HG02884 (cell line): ENCODE data around the gene NEK11.
"Not testable (repeated sequence)": the region's sequence is repeated elsewhere in the genome, so short reads cannot be mapped to it uniquely, and the experiment has no call there.

Experiments used
- ATAC-seq: cut with Tn5 transposase; IDR thresholded peaks from one replicate; pipeline ENCODE4 v1.9.1; 2021; ENCODE audit warnings: mild to moderate bottlenecking, moderate library complexity; ENCODE audit not compliant: unreplicated experiment

Gene NEK11

GRCh38 chr3:131353016-131353877 is 326.6 kb downstream of the NEK11 start:
- no peak for ATAC-seq

- no peak for ATAC-seq
Observed at GRCh38 chr3:131353986-131354385, 327.3 kb downstream of the NEK11 start.

GRCh38 chr3:131356006-131356595 is 329.4 kb downstream of the NEK11 start:
- ATAC-seq = no peak

- no peak for ATAC-seq
Observed at GRCh38 chr3:131357275-131357674, 330.6 kb downstream of the NEK11 start.

DNA sequence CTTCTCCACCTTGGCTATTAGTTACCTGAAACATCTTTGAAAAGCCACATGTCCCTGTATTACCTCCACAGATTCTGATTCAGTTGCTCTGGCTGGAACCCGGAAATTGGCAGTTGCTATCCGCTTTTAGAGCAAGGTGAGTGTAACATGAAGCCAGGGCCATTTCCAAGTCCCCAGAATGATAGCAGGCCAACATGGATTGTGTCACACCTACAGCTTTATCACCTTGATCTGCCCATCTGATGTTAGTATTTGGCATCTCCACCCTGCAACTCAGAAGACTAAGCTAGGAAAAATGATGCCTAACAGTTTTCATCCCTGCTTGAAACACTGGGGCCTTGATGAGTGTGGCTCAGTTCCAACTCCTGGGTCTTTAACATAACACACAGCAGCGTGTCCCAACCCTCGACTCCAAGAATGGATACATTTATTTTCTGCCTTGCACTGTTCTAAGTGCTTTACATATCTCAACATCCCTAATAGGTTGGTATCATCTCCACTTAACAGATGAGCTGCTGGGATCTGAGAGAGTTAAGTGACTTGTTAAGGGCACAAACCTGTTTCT is 333.6 kb downstream of the NEK11 start:
- no peak for ATAC-seq

GRCh38 chr3:131361066-131361463 is 334.4 kb downstream of the NEK11 start:
- not testable (repeated sequence) for ATAC-seq

- peak; percentile 85 for ATAC-seq
Observed at GRCh38 chr3:131361464-131362421, 335.1 kb downstream of the NEK11 start.

DNA sequence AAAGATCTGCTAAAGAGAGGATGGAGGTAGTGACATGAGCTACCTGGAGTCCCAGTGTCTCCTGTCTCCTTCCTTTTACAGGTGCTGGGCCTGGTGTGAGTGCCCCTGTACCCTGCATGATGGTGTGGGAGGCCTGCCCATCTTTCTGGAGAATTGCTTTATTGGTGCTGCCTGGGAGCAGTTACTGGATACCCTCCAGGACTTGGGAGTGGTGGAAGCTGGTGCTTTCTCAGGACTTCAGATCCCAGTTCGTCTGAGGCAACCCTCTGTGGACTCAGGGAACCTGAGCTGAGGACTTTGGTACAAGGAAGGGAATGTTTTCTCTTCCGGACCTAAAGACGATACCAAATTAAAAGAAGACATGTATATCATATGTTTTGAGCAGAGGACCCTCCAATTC is 336.6 kb downstream of the NEK11 start:
- ATAC-seq = no peak

- no peak for ATAC-seq
Observed at GRCh38 chr3:131370935-131371687, 344.4 kb downstream of the NEK11 start.

DNA sequence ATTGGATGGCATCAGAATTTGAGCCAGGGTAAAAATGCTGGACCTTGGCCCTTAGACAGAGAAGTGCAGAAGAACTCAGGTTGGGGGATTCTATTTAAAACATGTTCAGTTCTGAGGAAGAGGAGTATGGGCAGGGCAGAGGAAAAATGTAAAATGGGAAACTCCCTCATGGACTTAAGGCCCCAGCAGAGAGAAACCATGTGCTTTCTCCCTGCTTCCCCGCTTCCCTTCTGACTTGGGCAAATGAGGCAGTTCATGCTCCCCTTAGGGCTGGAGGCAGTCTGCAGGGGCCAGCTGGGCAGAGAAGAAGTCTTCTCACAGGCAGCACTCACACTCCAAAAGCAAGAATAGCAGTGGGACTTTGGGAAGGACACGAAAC is 345.0 kb downstream of the NEK11 start:
- no peak for ATAC-seq

GRCh38 chr3:131374741-131375140 is 348.1 kb downstream of the NEK11 start:
- ATAC-seq = no peak

DNA sequence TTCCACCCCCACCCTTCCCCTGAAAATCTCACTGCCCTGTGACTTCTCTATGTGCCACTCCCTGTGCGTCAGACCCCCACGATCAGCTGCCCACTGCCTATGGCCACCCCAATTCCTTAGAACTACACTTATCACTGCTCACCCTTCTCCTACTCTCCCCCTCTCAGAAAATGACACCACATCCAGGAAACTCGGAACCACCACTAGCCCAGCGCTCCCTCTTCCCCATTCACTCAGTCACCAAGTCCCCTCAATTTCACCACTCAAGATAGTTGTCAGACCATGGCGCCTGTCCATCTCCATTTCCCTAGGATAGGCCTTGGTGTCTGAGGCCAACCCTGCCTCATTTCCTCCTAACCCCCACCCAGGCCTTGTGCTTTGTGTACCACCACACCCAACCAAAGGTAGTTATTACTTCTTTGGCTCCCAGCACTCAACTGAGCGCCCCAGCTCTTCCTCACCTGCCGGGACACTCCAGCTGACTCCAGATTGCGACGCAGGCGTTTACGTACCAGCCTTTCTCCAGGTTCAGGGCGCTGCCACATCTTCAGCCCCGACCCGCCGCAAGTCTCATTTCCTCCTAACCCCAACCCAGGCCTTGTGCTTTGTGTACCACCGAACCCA is 354.3 kb downstream of the NEK11 start:
- peak; percentile 13 for ATAC-seq

- ATAC-seq = peak; percentile 97
Observed at GRCh38 chr3:131381445-131382291, 355.0 kb downstream of the NEK11 start, which contains the start of gene NUDT16. Gene NUDT16 (plus strand): TSS chr3:131381774. CDS start chr3:131381805, 31 bp downstream.

DNA sequence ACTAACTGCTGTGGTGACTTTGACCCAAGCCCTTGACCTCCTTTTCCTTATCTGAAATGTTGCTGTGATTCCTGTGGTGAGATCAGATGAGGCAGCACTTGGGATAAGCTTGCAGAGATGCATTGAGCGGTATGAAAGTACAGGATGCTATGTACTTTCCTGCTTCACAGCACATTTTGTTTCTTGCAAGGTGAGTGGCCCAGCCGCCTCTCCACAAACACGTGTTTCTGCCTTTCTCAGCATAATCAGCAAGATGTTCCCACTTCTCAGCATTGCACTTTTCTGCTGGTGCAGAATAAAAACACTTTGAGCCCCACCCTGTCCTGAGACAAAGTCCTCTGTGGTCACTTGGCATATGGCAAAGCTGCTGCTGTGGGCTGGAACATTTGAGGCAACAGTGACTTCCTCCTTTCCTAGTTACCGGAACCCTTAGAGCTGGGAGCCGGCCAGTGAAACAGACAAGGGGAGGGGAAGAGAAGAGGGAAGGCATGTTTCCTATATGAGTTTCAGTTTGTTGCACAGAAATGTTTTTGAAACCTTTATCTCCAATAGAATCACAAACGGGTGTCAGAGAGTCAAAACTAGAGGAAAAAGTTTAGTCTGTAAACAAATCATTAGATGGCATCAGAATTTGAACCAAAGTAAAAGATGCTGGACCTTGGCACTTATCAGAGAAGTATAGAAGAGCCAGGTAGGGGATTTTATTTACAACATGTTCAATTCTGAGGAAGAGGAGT is 359.9 kb downstream of the NEK11 start:
- ATAC-seq = no peak

- no peak for ATAC-seq
Observed at GRCh38 chr3:131387796-131388489, 361.3 kb downstream of the NEK11 start.

- ATAC-seq = no peak
Observed at GRCh38 chr3:131388490-131388799, 361.8 kb downstream of the NEK11 start.

- ATAC-seq = no peak
Observed at GRCh38 chr3:131390331-131390730, 363.7 kb downstream of the NEK11 start.

- no peak for ATAC-seq
Observed at GRCh38 chr3:131393051-131393450, 366.4 kb downstream of the NEK11 start.
